ENCODE results near the gene ABCE1.

- TF ChIP-seq, protein P1, sequence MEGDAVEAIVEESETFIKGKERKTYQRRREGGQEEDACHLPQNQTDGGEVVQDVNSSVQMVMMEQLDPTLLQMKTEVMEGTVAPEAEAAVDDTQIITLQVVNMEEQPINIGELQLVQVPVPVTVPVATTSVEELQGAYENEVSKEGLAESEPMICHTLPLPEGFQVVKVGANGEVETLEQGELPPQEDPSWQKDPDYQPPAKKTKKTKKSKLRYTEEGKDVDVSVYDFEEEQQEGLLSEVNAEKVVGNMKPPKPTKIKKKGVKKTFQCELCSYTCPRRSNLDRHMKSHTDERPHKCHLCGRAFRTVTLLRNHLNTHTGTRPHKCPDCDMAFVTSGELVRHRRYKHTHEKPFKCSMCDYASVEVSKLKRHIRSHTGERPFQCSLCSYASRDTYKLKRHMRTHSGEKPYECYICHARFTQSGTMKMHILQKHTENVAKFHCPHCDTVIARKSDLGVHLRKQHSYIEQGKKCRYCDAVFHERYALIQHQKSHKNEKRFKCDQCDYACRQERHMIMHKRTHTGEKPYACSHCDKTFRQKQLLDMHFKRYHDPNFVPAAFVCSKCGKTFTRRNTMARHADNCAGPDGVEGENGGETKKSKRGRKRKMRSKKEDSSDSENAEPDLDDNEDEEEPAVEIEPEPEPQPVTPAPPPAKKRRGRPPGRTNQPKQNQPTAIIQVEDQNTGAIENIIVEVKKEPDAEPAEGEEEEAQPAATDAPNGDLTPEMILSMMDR (conservative IDR thresholded peaks at IDR 0.05 in 1 of 2, IDR thresholded peaks at IDR 0.05 in 1 of 2; ENCODE audit: low read depth in 1 of 2, low read length in 2 of 2) = no peak
- no peak for TF ChIP-seq EZH2 (IDR thresholded peaks at IDR 0.05; ENCODE audit: low read length, missing control alignments)
Observed at GRCh38 chr4:145103496-145103895, 5.4 kb downstream of the ABCE1 start.

All from fibroblast of lung (primary cell).